Ovary (tissue), 9 donors: Measurements from ENCODE around the gene PPP2R5C. TPM values are rescaled to one million over a fixed set of nuclear protein-coding genes. Genes with fewer than 3 reads are reported as not detected.

Experiments used
- DNase-seq, 5 donors: peaks; one replicate each; pipeline ENCODE4 v3.0.0-alpha.2; 2019 to 2020
- H3K27ac ChIP-seq, 2 donors: fragments of 200-600 bp; one replicate each; pipeline versions ENCODE4 v1.5.1 to v1.8.0; 2019 to 2022
- H3K27me3 ChIP-seq: fragments of 200-600 bp; one replicate; pipeline ENCODE4 v1.8.0; 2022
- H3K36me3 ChIP-seq: fragments of 200-600 bp; sonication (generic); one replicate; pipeline ENCODE4 v1.5.1; 2019
- H3K4me1 ChIP-seq: one replicate; pipeline ENCODE4 v1.8.1; 2013; ENCODE audit warnings: mild to moderate bottlenecking, moderate library complexity; ENCODE audit not compliant: insufficient read depth
- H3K4me3 ChIP-seq: fragments of 200-600 bp; sonication (generic); one replicate; pipeline ENCODE4 v1.5.1; 2017
- H3K9me3 ChIP-seq, 2 donors: fragments of 200-600 bp in 1 of 2; sonication (generic) in 1 of 2; one replicate each; pipeline versions ENCODE4 v1.5.1 to v1.8.1; 2013 to 2019; ENCODE audit warnings: mild to moderate bottlenecking in 1 of 2, moderate library complexity in 1 of 2
- CTCF ChIP-seq, 3 donors: fragments of 450-650 bp in 2 of 3; fragments of 200-600 bp in 1 of 3; IDR thresholded peaks; one replicate each; pipeline versions ENCODE4 v1.5.1 to v1.8.0; 2016 to 2022; ENCODE audit warnings: antibody characterized with exemption in 3 of 3, mild to moderate bottlenecking in 1 of 3
- EP300 ChIP-seq: sonication (generic); formaldehyde crosslinking; IDR thresholded peaks from one replicate; pipeline ENCODE4 v1.6.1; 2017; ENCODE audit warnings: antibody characterized with exemption
- POLR2A ChIP-seq: fragments of 450-650 bp; IDR thresholded peaks from one replicate; pipeline ENCODE4 v1.6.1; 2017; ENCODE audit warnings: antibody characterized with exemption, mild to moderate bottlenecking, moderate library complexity
- WGBS, 3 donors: extraction: QIAGEN DNeasy Blood & Tissue Kit in 1 of 3; methylation state at CpG; one replicate each; pipeline versions ENCODE4 v1.1.5 to v1.1.7; 2013 to 2017; 5-methylcytosine and 5-hydroxymethylcytosine counted together
- intact Hi-C, 4 donors: fragments of 100-400 bp; cut with DNase I; formaldehyde crosslinking; loops; one replicate each; pipeline versions ENCODE4 v1.11.0 to v1.15.1; 2022 to 2023
- polyA plus RNA-seq, 2 donors: library from polyadenylated mRNA; stranded (reverse); fragments of 200-250 nt in 1 of 2; fragments of 350-450 nt in 1 of 2; fragmentation: Illumina TruSeq in 1 of 2; extraction: RNeasy Lipid Tissue Mini Kit (QIAGEN cat#74804) in 1 of 2; gene quantifications; one replicate each; pipeline ENCODE4 v1.2.3, GENCODE V29; 2013 to 2014
- total RNA-seq, 7 donors: library from RNA; depleted of rRNA in 2 of 7; stranded (reverse); fragments of >200 nt in 2 of 7; fragmentation: NEBNext Ultra II Directional in 3 of 7; extraction: Animal tissue kit (Norgen Biotek cat#: 25700) in 3 of 7; gene quantifications; one replicate each; pipeline versions ENCODE4 v1.1.0 to v1.2.4, GENCODE V29; 2016 to 2023
- donor health status: DM: no; HTN: no; CAD: no; lungs with moderate emphysema.
- donor health status: DM: no; HTN: no; CAD: no.
- donor health status: Bipolar disorder and iron deficiency.
- donor health status: DM: yes; HTN: yes; CAD: no.
- donor health status: DM: no; HTN: no; CAD: no.
- donor health status: DM: yes; HTN: yes; CAD: no.

The PPP2R5C gene
- total and polyA plus RNA-seq, 9 donors = 52.8 to 136 (median 96.6) TPM

GRCh38 chr14:101950100-101950499 lies 188.6 kb downstream of the PPP2R5C start:
- Histone ChIP-seq H3K4me1 (peaks cover 4% of the 10 kb centered on the region), H3K27me3 (no peaks in the 10 kb centered on the region), H3K36me3 (no peaks in the 10 kb centered on the region), H3K4me3 (no peak overlapping the region), H3K27ac (no peak overlapping the region), H3K9me3 (no peaks in the 10 kb centered on the region)
- intact Hi-C loops = no loop called here
- WGBS, 3 donors = 47 to 55% (median 49%) methylated on average over 4 of the region's 4 CpGs
- TF ChIP-seq POLR2A = no peak
- TF ChIP-seq CTCF (IDR thresholded peaks at IDR 0.05) = no peak
- TF ChIP-seq EP300 = no peak
- peak in 2 of 5 donors; percentile 22 for DNase-seq

GRCh38 chr14:101950516-101951215 lies 189.2 kb downstream of the PPP2R5C start:
- H3K27ac ChIP-seq = no peak overlapping the region
- H3K4me1 ChIP-seq = peaks cover 4% of the 10 kb centered on the region
- TF ChIP-seq EP300 (no peak), CTCF (IDR thresholded peaks at IDR 0.05) (no peak), POLR2A (no peak)
- 65 to 70% (median 66%) methylated on average over 4 of the region's 4 CpGs for WGBS, 3 donors
- intact Hi-C loops = no loop called here
- H3K4me3 ChIP-seq = no peak overlapping the region
- peak in 1 of 5 donors; percentile 31 for DNase-seq
- H3K9me3 ChIP-seq = no peaks in the 10 kb centered on the region
- H3K27me3 ChIP-seq = no peaks in the 10 kb centered on the region
- H3K36me3 ChIP-seq = no peaks in the 10 kb centered on the region

GRCh38 chr14:101953151-101953550 lies 191.6 kb downstream of the PPP2R5C start:
- DNase-seq = peak in 2 of 5 donors; percentile 10 to 16
- H3K4me3 ChIP-seq = no peak overlapping the region
- H3K4me1 ChIP-seq = peaks cover 2% of the 10 kb centered on the region
- no peaks in the 10 kb centered on the region for H3K36me3 ChIP-seq
- intact Hi-C loops = no loop called here
- H3K9me3 ChIP-seq = no peaks in the 10 kb centered on the region
- TF ChIP-seq EP300 (no peak), POLR2A (no peak), CTCF (IDR thresholded peaks at IDR 0.05) (no peak)
- 57 to 65% (median 60%) methylated on average over 8 of the region's 8 CpGs for WGBS, 3 donors
- H3K27me3 ChIP-seq = no peaks in the 10 kb centered on the region
- H3K27ac ChIP-seq = no peak overlapping the region

GRCh38 chr14:101954501-101954900 lies 193.0 kb downstream of the PPP2R5C start:
- intact Hi-C loops = no loop called here
- TF ChIP-seq POLR2A = no peak

GRCh38 chr14:101955695-101956161 lies 194.2 kb downstream of the PPP2R5C start:
- no peak for TF ChIP-seq CTCF (IDR thresholded peaks at IDR 0.05)
- TF ChIP-seq POLR2A = no peak
- no peak for TF ChIP-seq EP300
- H3K27me3 ChIP-seq = no peaks in the 10 kb centered on the region
- intact Hi-C loops = no loop called here
- no peaks in the 10 kb centered on the region for H3K4me1 ChIP-seq
- 71 to 77% (median 74%) methylated on average over 28 to 34 of the region's 34 CpGs for WGBS, 3 donors
- peak in 2 of 5 donors; percentile 18 to 30 for DNase-seq
- H3K9me3 ChIP-seq = no peaks in the 10 kb centered on the region
- H3K36me3 ChIP-seq = no peaks in the 10 kb centered on the region
- no peak overlapping the region for H3K4me3 ChIP-seq
- no peak overlapping the region for H3K27ac ChIP-seq

More at GRCh38 chr14:101954501-101954900, 193.0 kb downstream of the PPP2R5C start:
- DNase-seq = peak in 1 of 5 donors; percentile 1
- Histone ChIP-seq H3K9me3 (no peaks in the 10 kb centered on the region), H3K27me3 (no peaks in the 10 kb centered on the region), H3K27ac (no peak overlapping the region), H3K4me1 (no peaks in the 10 kb centered on the region), H3K36me3 (no peaks in the 10 kb centered on the region), H3K4me3 (no peak overlapping the region)
- WGBS, 3 donors = 78 to 90% (median 84%) methylated on average over 6 of the region's 6 CpGs
